ENCODE data around the gene PAFAH1B1. TPM values are rescaled to one million over a fixed set of nuclear protein-coding genes. Genes with fewer than 3 reads are reported as not detected.

PAFAH1B1 gene
- total and polyA plus RNA-seq, 10 of the 15 experiments (the other 5 are each of a cell fraction or from before 2014, with no cell fraction given): 28.9 to 107 (median 49.1) TPM

DNA sequence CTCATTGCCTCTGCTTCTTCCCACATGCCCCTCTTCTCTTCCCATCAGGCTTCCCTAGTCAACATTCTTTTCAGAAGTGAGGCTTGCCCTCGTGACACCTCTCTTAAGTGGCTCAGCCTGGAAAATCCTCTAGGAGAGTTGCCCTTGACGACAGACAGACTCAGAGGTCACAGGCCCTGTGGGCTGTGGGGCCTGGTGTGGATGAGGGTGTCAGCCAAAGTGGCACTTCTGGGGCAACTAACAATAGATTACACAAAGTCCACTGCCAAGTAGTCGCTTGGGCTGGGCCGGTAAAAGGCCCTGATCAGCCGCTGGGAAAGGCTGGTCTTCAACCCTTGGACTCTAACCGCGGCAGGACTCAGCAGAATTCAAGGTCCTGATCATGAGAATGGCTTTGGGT, 48.1 kb upstream of the PAFAH1B1 start:
- POLR2A ChIA-PET: no interaction called here
- Histone ChIP-seq H3K79me2 (ENCODE audit: control insufficient read depth, insufficient read depth, low read length) (no peaks in the 10 kb centered on the region), H2AFZ (ENCODE audit: control insufficient read depth, low read depth, low read length) (no peak overlapping the region), H3K36me3 (ENCODE audit: control insufficient read depth in 2 of 2, insufficient read depth in 2 of 2, low read length in 1 of 2) (no peaks in the 10 kb centered on the region), H3K9me3 (replicated peaks; ENCODE audit: control insufficient read depth, insufficient read depth, low read length) (no peaks in the 10 kb centered on the region), H3K27me3 (replicated peaks in 1 of 2; ENCODE audit: control insufficient read depth in 2 of 2, insufficient read depth in 2 of 2, low read length in 1 of 2) (no peaks in the 10 kb centered on the region), H3K9ac (ENCODE audit: control insufficient read depth, insufficient read depth, low read length) (no peak overlapping the region), H3K4me1 (ENCODE audit: control insufficient read depth, insufficient read depth, low read length) (peaks cover 6% of the 10 kb centered on the region), H3K4me2 (ENCODE audit: control insufficient read depth, insufficient read depth) (no peak overlapping the region), H4K20me1 (ENCODE audit: control insufficient read depth, insufficient read depth) (no peaks in the 10 kb centered on the region), H3K4me3 (no peak overlapping the region), H3K27ac (ENCODE audit: control insufficient read depth, insufficient read depth) (no peak overlapping the region)
- in situ Hi-C loops (cut with MboI): no loop called here
- FAIRE-seq (no peak), ATAC-seq (no peak), DNase-seq (ENCODE audit: low read depth, low spot score) (no peak)
- CTCF ChIA-PET: no interaction called here
- no TSS peak for BruUV-seq (replicated peaks)
- intact Hi-C loops (cut with micrococcal nuclease; ENCODE audit: unreplicated experiment): no loop called here
- RAD21 ChIA-PET (ENCODE audit: unreplicated experiment): no interaction called here
- WGBS (ENCODE audit: insufficient coverage, insufficient replicate concordance, low lambda C conversion rate, missing lambda C conversion rate): 81% methylated on average over 7 of the region's 7 CpGs
- TF ChIP-seq NFYB (IDR thresholded peaks at IDR 0.05; ENCODE audit: insufficient read depth, low read depth, low read length): no peak
- TF ChIP-seq ZNF274 (IDR thresholded peaks at IDR 0.05; ENCODE audit: insufficient read depth, insufficient read length): no peak
- TF ChIP-seq CEBPB (IDR thresholded peaks at IDR 0.05; ENCODE audit: borderline replicate concordance in 1 of 2, low read depth in 2 of 2, low read length in 2 of 2): no peak
- no peak for TF ChIP-seq SRF (IDR thresholded peaks at IDR 0.05; ENCODE audit: low read depth in 2 of 2, low read length in 2 of 2)
- TF ChIP-seq TARDBP (IDR thresholded peaks at IDR 0.05; ENCODE audit: borderline replicate concordance): no peak
- no peak for TF ChIP-seq IRF4 (IDR thresholded peaks at IDR 0.05; ENCODE audit: low read depth, low read length)
- no peak for TF ChIP-seq RBBP5 (conservative IDR thresholded peaks at IDR 0.05)
- no peak for TF ChIP-seq SIN3A (IDR thresholded peaks at IDR 0.05; ENCODE audit: low read depth, low read length)
- TF ChIP-seq CREB1 (IDR thresholded peaks at IDR 0.05; ENCODE audit: low read depth): no peak
- no peak for TF ChIP-seq TCF7 (IDR thresholded peaks at IDR 0.05; ENCODE audit: borderline replicate concordance)
- TF ChIP-seq, protein P1, sequence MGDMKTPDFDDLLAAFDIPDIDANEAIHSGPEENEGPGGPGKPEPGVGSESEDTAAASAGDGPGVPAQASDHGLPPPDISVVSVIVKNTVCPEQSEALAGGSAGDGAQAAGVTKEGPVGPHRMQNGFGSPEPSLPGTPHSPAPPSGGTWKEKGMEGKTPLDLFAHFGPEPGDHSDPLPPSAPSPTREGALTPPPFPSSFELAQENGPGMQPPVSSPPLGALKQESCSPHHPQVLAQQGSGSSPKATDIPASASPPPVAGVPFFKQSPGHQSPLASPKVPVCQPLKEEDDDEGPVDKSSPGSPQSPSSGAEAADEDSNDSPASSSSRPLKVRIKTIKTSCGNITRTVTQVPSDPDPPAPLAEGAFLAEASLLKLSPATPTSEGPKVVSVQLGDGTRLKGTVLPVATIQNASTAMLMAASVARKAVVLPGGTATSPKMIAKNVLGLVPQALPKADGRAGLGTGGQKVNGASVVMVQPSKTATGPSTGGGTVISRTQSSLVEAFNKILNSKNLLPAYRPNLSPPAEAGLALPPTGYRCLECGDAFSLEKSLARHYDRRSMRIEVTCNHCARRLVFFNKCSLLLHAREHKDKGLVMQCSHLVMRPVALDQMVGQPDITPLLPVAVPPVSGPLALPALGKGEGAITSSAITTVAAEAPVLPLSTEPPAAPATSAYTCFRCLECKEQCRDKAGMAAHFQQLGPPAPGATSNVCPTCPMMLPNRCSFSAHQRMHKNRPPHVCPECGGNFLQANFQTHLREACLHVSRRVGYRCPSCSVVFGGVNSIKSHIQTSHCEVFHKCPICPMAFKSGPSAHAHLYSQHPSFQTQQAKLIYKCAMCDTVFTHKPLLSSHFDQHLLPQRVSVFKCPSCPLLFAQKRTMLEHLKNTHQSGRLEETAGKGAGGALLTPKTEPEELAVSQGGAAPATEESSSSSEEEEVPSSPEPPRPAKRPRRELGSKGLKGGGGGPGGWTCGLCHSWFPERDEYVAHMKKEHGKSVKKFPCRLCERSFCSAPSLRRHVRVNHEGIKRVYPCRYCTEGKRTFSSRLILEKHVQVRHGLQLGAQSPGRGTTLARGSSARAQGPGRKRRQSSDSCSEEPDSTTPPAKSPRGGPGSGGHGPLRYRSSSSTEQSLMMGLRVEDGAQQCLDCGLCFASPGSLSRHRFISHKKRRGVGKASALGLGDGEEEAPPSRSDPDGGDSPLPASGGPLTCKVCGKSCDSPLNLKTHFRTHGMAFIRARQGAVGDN (IDR thresholded peaks at IDR 0.05): no peak
- no peak for TF ChIP-seq ATF7 (IDR thresholded peaks at IDR 0.05; ENCODE audit: low read depth)
- no peak for TF ChIP-seq JUNB (IDR thresholded peaks at IDR 0.05)
- TF ChIP-seq, protein P2, sequence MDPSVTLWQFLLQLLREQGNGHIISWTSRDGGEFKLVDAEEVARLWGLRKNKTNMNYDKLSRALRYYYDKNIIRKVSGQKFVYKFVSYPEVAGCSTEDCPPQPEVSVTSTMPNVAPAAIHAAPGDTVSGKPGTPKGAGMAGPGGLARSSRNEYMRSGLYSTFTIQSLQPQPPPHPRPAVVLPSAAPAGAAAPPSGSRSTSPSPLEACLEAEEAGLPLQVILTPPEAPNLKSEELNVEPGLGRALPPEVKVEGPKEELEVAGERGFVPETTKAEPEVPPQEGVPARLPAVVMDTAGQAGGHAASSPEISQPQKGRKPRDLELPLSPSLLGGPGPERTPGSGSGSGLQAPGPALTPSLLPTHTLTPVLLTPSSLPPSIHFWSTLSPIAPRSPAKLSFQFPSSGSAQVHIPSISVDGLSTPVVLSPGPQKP (IDR thresholded peaks at IDR 0.05; ENCODE audit: low read depth, low read length): no peak
- SMC1A ChIA-PET (ENCODE audit: uncharacterized antibody, unreplicated experiment): no interaction called here
